Amygdala (tissue), 56 donors: ENCODE data around the gene EMID1.

Experiments used
- DNase-seq, 56 donors: peaks; one replicate each; lab custom pipeline; 2025; lab: John Stamatoyannopoulos, UW

Gene EMID1

GRCh38 chr22:29307596-29308147 lies 102.0 kb downstream of the EMID1 start:
- no peak for DNase-seq

GRCh38 chr22:29308148-29308790 lies 102.6 kb downstream of the EMID1 start:
- DNase-seq, result no peak

- no peak for DNase-seq
Observed at GRCh38 chr22:29308791-29309262, 103.1 kb downstream of the EMID1 start.
